WTC11 (cell line): ENCODE data around the gene DEPDC5. TPM values are rescaled to one million over a fixed set of nuclear protein-coding genes. Genes with fewer than 3 reads are reported as not detected.

Experiments
- ATAC-seq: fragments of 200-7000 bp; cut with Tn5 transposase; 2 replicates; pipeline ENCODE4 v1.10.0; 2021; ENCODE audit warnings: mild to moderate bottlenecking, moderate library complexity
- CTCF ChIA-PET: fragments of 300-600 bp; sonication (Branson Sonifier 250); formaldehyde crosslinking; loops from one replicate; lab custom pipeline; 2021; ENCODE audit warnings: antibody characterized with exemption; lab: Charles Lee
- POLR2A ChIA-PET: fragments of 350-600 bp; sonication (Branson Sonifier 250); formaldehyde crosslinking; loops from one replicate; lab custom pipeline; 2021; ENCODE audit warnings: antibody characterized with exemption; lab: Charles Lee
- DNase-seq: peaks from one replicate; pipeline ENCODE4 v3.0.0; 2021; ENCODE audit warnings: low spot score
- H3K27ac Mint-ChIP-seq: 2 replicates; pipeline ENCODE4 v1.8.0; 2021; ENCODE audit warnings: mixed read lengths
- H3K27me3 Mint-ChIP-seq: 2 replicates; pipeline ENCODE4 v1.8.0; 2021; ENCODE audit warnings: low read depth, mild to moderate bottlenecking, moderate library complexity, mixed read lengths
- H3K36me3 Mint-ChIP-seq: 2 replicates; pipeline ENCODE4 v1.8.0; 2021; ENCODE audit warnings: mixed read lengths
- H3K4me1 Mint-ChIP-seq: 2 replicates; pipeline ENCODE4 v1.8.0; 2022; ENCODE audit warnings: mixed read lengths
- H3K4me3 Mint-ChIP-seq: 2 replicates; pipeline ENCODE4 v1.8.0; 2021; ENCODE audit warnings: mild to moderate bottlenecking, moderate library complexity, mixed read lengths
- H3K9me3 Mint-ChIP-seq: 2 replicates; pipeline ENCODE4 v1.8.0; 2021; ENCODE audit warnings: mixed read lengths
- AFF4 ChIP-seq: sonication (generic); formaldehyde crosslinking; IDR thresholded peaks from 2 replicates; pipeline ENCODE4 v1.8.1; 2023; ENCODE audit warnings: mild to moderate bottlenecking, missing genetic modification reagents, borderline replicate concordance
- CDX4 ChIP-seq: fragments of 250-450 bp; sonication (Bioruptor Pico); IDR thresholded peaks from 2 replicates; pipeline ENCODE4 v1.9.0; 2021; ENCODE audit warnings: moderate library complexity, mild to moderate bottlenecking, inconsistent platforms, borderline replicate concordance
- CREM ChIP-seq: sonication (generic); formaldehyde crosslinking; IDR thresholded peaks from 2 replicates; pipeline ENCODE4 v1.8.1; 2022; ENCODE audit warnings: mild to moderate bottlenecking, missing genetic modification reagents, moderate library complexity
- ELF4 ChIP-seq: sonication (generic); formaldehyde crosslinking; IDR thresholded peaks from 2 replicates; pipeline ENCODE4 v1.8.1; 2022; ENCODE audit warnings: low read depth, mild to moderate bottlenecking, moderate library complexity, missing genetic modification reagents
- EMX1 ChIP-seq: fragments of 250-450 bp; sonication (Bioruptor Pico); IDR thresholded peaks from 2 replicates; pipeline ENCODE4 v1.8.0; 2021; ENCODE audit warnings: mild to moderate bottlenecking
- GRHL2 ChIP-seq: fragments of 250-450 bp; sonication (Bioruptor Pico); IDR thresholded peaks from 2 replicates; pipeline ENCODE4 v1.8.0; 2022; ENCODE audit warnings: mild to moderate bottlenecking, moderate library complexity; ENCODE audit not compliant: insufficient replicate concordance, severe bottlenecking
- GTF2I ChIP-seq: fragments of 250-450 bp; sonication (Bioruptor Pico); conservative IDR thresholded peaks from 2 replicates; pipeline ENCODE4 v1.4.0; 2021; ENCODE audit warnings: mild to moderate bottlenecking
- HMGXB4 ChIP-seq: sonication (generic); formaldehyde crosslinking; IDR thresholded peaks from 2 replicates; pipeline ENCODE4 v1.8.1; 2023; ENCODE audit warnings: mild to moderate bottlenecking, moderate library complexity, missing genetic modification reagents
- KAT7 ChIP-seq: sonication (generic); formaldehyde crosslinking; IDR thresholded peaks from 2 replicates; pipeline ENCODE4 v1.8.1; 2023; ENCODE audit warnings: missing genetic modification reagents, mild to moderate bottlenecking, borderline replicate concordance
- OVOL2 ChIP-seq: fragments of 250-450 bp; sonication (Bioruptor Pico); IDR thresholded peaks from 2 replicates; pipeline ENCODE4 v1.9.0; 2021; ENCODE audit warnings: mild to moderate bottlenecking, borderline replicate concordance
- PRDM15 ChIP-seq: sonication (generic); formaldehyde crosslinking; IDR thresholded peaks from 2 replicates; pipeline ENCODE4 v1.8.0; 2022; ENCODE audit warnings: missing genetic modification reagents
- RELA ChIP-seq: sonication (generic); formaldehyde crosslinking; IDR thresholded peaks from 2 replicates; pipeline ENCODE4 v1.8.1; 2022; ENCODE audit warnings: missing genetic modification reagents, mild to moderate bottlenecking, borderline replicate concordance
- SMAD3 ChIP-seq: sonication (generic); formaldehyde crosslinking; IDR thresholded peaks from 2 replicates; pipeline ENCODE4 v1.8.0; 2022; ENCODE audit warnings: missing genetic modification reagents, mild to moderate bottlenecking, borderline replicate concordance
- SOX15 ChIP-seq: fragments of 250-450 bp; sonication (Bioruptor Pico); IDR thresholded peaks from 2 replicates; pipeline ENCODE4 v1.9.0; 2021; ENCODE audit warnings: mild to moderate bottlenecking
- TP53 ChIP-seq: sonication (generic); formaldehyde crosslinking; IDR thresholded peaks from 2 replicates; pipeline ENCODE4 v1.8.1; 2023; ENCODE audit warnings: mild to moderate bottlenecking, missing genetic modification reagents
- ZBTB43 ChIP-seq: sonication (generic); formaldehyde crosslinking; IDR thresholded peaks from 2 replicates; pipeline ENCODE4 v1.8.1; 2023; ENCODE audit warnings: mild to moderate bottlenecking, missing genetic modification reagents
- ZMAT4 ChIP-seq: fragments of 250-450 bp; sonication (Bioruptor Pico); IDR thresholded peaks from 2 replicates; pipeline ENCODE4 v1.9.0; 2021; ENCODE audit warnings: mild to moderate bottlenecking
- ZNF138 ChIP-seq: sonication (generic); formaldehyde crosslinking; conservative IDR thresholded peaks from 2 replicates; pipeline ENCODE4 v1.8.1; 2022; ENCODE audit warnings: mild to moderate bottlenecking, moderate library complexity, missing genetic modification reagents
- ZNF263 ChIP-seq: sonication (generic); formaldehyde crosslinking; IDR thresholded peaks from 2 replicates; pipeline ENCODE4 v1.8.1; 2022; ENCODE audit warnings: low read depth, mild to moderate bottlenecking, moderate library complexity, missing genetic modification reagents
- ZSCAN18 ChIP-seq: fragments of 250-450 bp; sonication (Bioruptor Pico); IDR thresholded peaks from 2 replicates; pipeline ENCODE4 v2.1.2; 2022; ENCODE audit warnings: mild to moderate bottlenecking, moderate library complexity
- total RNA-seq: library from RNA; stranded (reverse); gene quantifications from 3 replicates; pipeline ENCODE4 v1.2.3, GENCODE V29; 2021

The DEPDC5 gene
- total RNA-seq, 1 experiment from 2014 or later: 40.5 TPM

- H3K4me1 Mint-ChIP-seq: no peaks in the 10 kb centered on the region
- peak overlapping the region; percentile 26; the same call in 1 of the 2 replicates for H3K27ac Mint-ChIP-seq
- ATAC-seq (no peak), DNase-seq (no peak)
- no peaks in the 10 kb centered on the region for H3K27me3 Mint-ChIP-seq
- TF ChIP-seq ZMAT4 (CRISPR knock-in tag): no peak
- no peak for TF ChIP-seq ZNF138 (CRISPR knock-in tag)
- TF ChIP-seq GTF2I (CRISPR knock-in tag): no peak
- TF ChIP-seq CDX4 (CRISPR knock-in tag): no peak
- no peak for TF ChIP-seq KAT7 (CRISPR knock-in tag)
- TF ChIP-seq PRDM15 (CRISPR knock-in tag): no peak
- TF ChIP-seq TP53 (CRISPR knock-in tag): no peak
- TF ChIP-seq EMX1 (CRISPR knock-in tag): no peak
- no peak for TF ChIP-seq SMAD3 (CRISPR knock-in tag)
- no peak for TF ChIP-seq SOX15 (CRISPR knock-in tag)
- no peak for TF ChIP-seq AFF4
- TF ChIP-seq ELF4 (CRISPR knock-in tag): no peak
- ChIA-PET CTCF (interaction anchor here (1.2 kb wide), 1 partner anchor 10 kb away, joined by 3 read pairs; no protein-coding TSS in a partner anchor), POLR2A (no interaction called here)
- H3K4me3 Mint-ChIP-seq: no peak overlapping the region
- no peaks in the 10 kb centered on the region for H3K9me3 Mint-ChIP-seq
- peaks cover 44% of the 10 kb centered on the region for H3K36me3 Mint-ChIP-seq
Measured at GRCh38 chr22:31738566-31738965, 15.3 kb upstream of the DEPDC5 start.

- Mint-ChIP-seq H3K9me3 (no peaks in the 10 kb centered on the region), H3K27ac (no peak overlapping the region; the same call in 1 of the 2 replicates), H3K36me3 (peaks cover 39% of the 10 kb centered on the region), H3K4me3 (no peak overlapping the region), H3K27me3 (no peaks in the 10 kb centered on the region), H3K4me1 (no peaks in the 10 kb centered on the region)
- ChIA-PET CTCF (interaction anchor here (1.3 kb wide), 1 partner anchor 74 kb away, joined by 4 read pairs; no protein-coding TSS in a partner anchor), POLR2A (no interaction called here)
- no peak for ATAC-seq
- no peak for DNase-seq
- TF ChIP-seq TP53 (CRISPR knock-in tag) (no peak), SOX15 (CRISPR knock-in tag) (no peak), RELA (CRISPR knock-in tag) (no peak), ZNF263 (CRISPR knock-in tag) (no peak), CREM (no peak), ZMAT4 (CRISPR knock-in tag) (no peak), GRHL2 (CRISPR knock-in tag) (no peak), ZSCAN18 (no peak), HMGXB4 (no peak), ZBTB43 (no peak), OVOL2 (no peak)
Measured at GRCh38 chr22:31739795-31740201, 14.0 kb upstream of the DEPDC5 start.
